Sigmoid colon (tissue), 7 donors: ENCODE results near the gene MCF2L. TPM values are rescaled to one million over a fixed set of nuclear protein-coding genes. Genes with fewer than 3 reads are reported as not detected.

Experiments
- DNase-seq: peaks from one replicate; pipeline ENCODE4 v3.0.0-alpha.2; 2019
- H3K27ac ChIP-seq, 4 donors: fragments of 200-600 bp; sonication (generic); one replicate each; pipeline ENCODE4 v1.5.1; 2016 to 2019; ENCODE audit warnings: mild to moderate bottlenecking in 1 of 4
- H3K27me3 ChIP-seq, 3 donors: fragments of 200-600 bp; sonication (generic); one replicate each; pipeline ENCODE4 v1.5.1; 2019; ENCODE audit warnings: mild to moderate bottlenecking in 1 of 3
- H3K36me3 ChIP-seq, 4 donors: fragments of 200-600 bp; sonication (generic); one replicate each; pipeline ENCODE4 v1.5.1; 2016 to 2019
- H3K4me1 ChIP-seq, 4 donors: fragments of 200-600 bp; sonication (generic); one replicate each; pipeline ENCODE4 v1.5.1; 2017 to 2019
- H3K4me3 ChIP-seq, 4 donors: fragments of 200-600 bp; sonication (generic); one replicate each; pipeline ENCODE4 v1.5.1; 2017 to 2019; ENCODE audit warnings: mild to moderate bottlenecking in 2 of 4, moderate library complexity in 1 of 4
- H3K9me3 ChIP-seq, 4 donors: fragments of 200-600 bp in 3 of 4; sonication (generic) in 3 of 4; one replicate each; pipeline versions ENCODE4 v1.5.1 to v1.6.1; 2013 to 2019
- CTCF ChIP-seq, 4 experiments: fragments of 450-650 bp in 3 of 4; fragments of 200-600 bp in 1 of 4; IDR thresholded peaks; one replicate each; pipeline ENCODE4 v1.5.1; 2016 to 2019; ENCODE audit warnings: antibody characterized with exemption in 4 of 4, mild to moderate bottlenecking in 3 of 4, moderate library complexity in 2 of 4
- EP300 ChIP-seq, 4 donors: sonication (generic); formaldehyde crosslinking; IDR thresholded peaks; one replicate each; pipeline ENCODE4 v1.6.1; 2017; ENCODE audit warnings: antibody characterized with exemption in 4 of 4
- POLR2A ChIP-seq, 2 donors: fragments of 450-650 bp; IDR thresholded peaks; one replicate each; pipeline ENCODE4 v1.6.1; 2016; ENCODE audit warnings: antibody characterized with exemption in 2 of 2, mild to moderate bottlenecking in 2 of 2, moderate library complexity in 2 of 2
- POLR2AphosphoS5 ChIP-seq, 4 donors: sonication (generic); formaldehyde crosslinking; IDR thresholded peaks; one replicate each; pipeline ENCODE4 v1.6.1; 2017; ENCODE audit warnings: antibody characterized with exemption in 4 of 4
- WGBS, 2 donors: extraction: QIAGEN DNeasy Blood & Tissue Kit; methylation state at CpG; one replicate each; pipeline ENCODE4 v1.1.7; 2013; 5-methylcytosine and 5-hydroxymethylcytosine counted together
- intact Hi-C: fragments of 100-400 bp; cut with DNase I; formaldehyde crosslinking; loops from one replicate; pipeline ENCODE4 v1.15.1; 2023
- polyA plus RNA-seq, 3 donors: library from polyadenylated mRNA; stranded (reverse); fragments of 200-250 nt; gene quantifications; one replicate each; pipeline ENCODE4 v1.2.3, GENCODE V29; 2013
- total RNA-seq, 4 donors: library from RNA; depleted of rRNA; stranded (reverse); fragments of >200 nt; gene quantifications; one replicate each; pipeline ENCODE4 v1.1.0, GENCODE V29; 2016
- donor health status: healthy with polysubstance abuse.
- donor health status: Bipolar disorder and iron deficiency.
- donor health status: healthy.

Gene MCF2L
- total and polyA plus RNA-seq, 7 donors, result 7.5 to 59.9 (median 20.2) TPM

GRCh38 chr13:113119166-113119821 lies 150.3 kb downstream of the MCF2L start:
- Histone ChIP-seq H3K9me3 (no peaks in the 10 kb centered on the region), H3K4me1 (no peaks in the 10 kb centered on the region), H3K36me3 (no peaks in the 10 kb centered on the region), H3K4me3 (no peak overlapping the region), H3K27ac (no peak overlapping the region), H3K27me3 (no peaks in the 10 kb centered on the region)
- TF ChIP-seq CTCF (IDR thresholded peaks at IDR 0.05), result no peak
- no peak for TF ChIP-seq POLR2AphosphoS5 (IDR thresholded peaks at IDR 0.05)
- intact Hi-C loops, result no loop called here
- no peak for DNase-seq
- 84 to 89% methylated on average over 16 of the region's 16 CpGs for WGBS, 2 donors

DNA sequence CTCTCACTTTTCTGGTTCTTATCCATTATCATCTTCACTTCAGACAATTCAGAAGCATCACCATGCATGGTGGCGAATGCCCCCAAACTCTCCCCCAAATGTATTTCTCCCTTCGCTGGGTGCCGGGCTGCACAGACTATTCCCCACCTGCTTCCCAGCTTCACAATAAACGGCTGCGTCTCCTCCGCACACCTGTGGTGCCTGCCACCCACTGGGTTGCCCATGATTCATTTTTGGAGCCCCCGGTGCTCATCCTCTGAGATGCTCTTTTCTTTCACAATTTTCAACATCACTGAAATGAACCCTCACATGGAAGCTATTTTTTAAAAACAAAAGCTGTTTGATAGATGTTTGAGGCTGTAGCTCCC lies 150.8 kb downstream of the MCF2L start:
- intact Hi-C loops, result no loop called here
- Histone ChIP-seq H3K4me3 (no peak overlapping the region), H3K27me3 (no peaks in the 10 kb centered on the region), H3K36me3 (no peaks in the 10 kb centered on the region), H3K9me3 (no peaks in the 10 kb centered on the region), H3K27ac (no peak overlapping the region), H3K4me1 (no peaks in the 10 kb centered on the region)
- WGBS, 2 donors, result 90 to 92% methylated on average over 7 of the region's 7 CpGs
- TF ChIP-seq EP300 (IDR thresholded peaks at IDR 0.05), result no peak
- no peak for TF ChIP-seq CTCF (IDR thresholded peaks at IDR 0.05)
- no peak for TF ChIP-seq POLR2AphosphoS5 (IDR thresholded peaks at IDR 0.05)
- TF ChIP-seq POLR2A (IDR thresholded peaks at IDR 0.05), result no peak
- no peak for DNase-seq

- Histone ChIP-seq H3K27ac (no peak overlapping the region), H3K4me1 (no peaks in the 10 kb centered on the region), H3K27me3 (no peaks in the 10 kb centered on the region), H3K4me3 (no peak overlapping the region), H3K9me3 (no peaks in the 10 kb centered on the region), H3K36me3 (no peaks in the 10 kb centered on the region)
- TF ChIP-seq POLR2AphosphoS5 (IDR thresholded peaks at IDR 0.05) (no peak), POLR2A (IDR thresholded peaks at IDR 0.05) (no peak), EP300 (IDR thresholded peaks at IDR 0.05) (no peak), CTCF (IDR thresholded peaks at IDR 0.05) (no peak)
- no peak for DNase-seq
- 74 to 84% methylated on average over 19 of the region's 19 CpGs for WGBS, 2 donors
- intact Hi-C loops, result no loop called here
Observed at GRCh38 chr13:113120300-113121182, 151.5 kb downstream of the MCF2L start.

DNA sequence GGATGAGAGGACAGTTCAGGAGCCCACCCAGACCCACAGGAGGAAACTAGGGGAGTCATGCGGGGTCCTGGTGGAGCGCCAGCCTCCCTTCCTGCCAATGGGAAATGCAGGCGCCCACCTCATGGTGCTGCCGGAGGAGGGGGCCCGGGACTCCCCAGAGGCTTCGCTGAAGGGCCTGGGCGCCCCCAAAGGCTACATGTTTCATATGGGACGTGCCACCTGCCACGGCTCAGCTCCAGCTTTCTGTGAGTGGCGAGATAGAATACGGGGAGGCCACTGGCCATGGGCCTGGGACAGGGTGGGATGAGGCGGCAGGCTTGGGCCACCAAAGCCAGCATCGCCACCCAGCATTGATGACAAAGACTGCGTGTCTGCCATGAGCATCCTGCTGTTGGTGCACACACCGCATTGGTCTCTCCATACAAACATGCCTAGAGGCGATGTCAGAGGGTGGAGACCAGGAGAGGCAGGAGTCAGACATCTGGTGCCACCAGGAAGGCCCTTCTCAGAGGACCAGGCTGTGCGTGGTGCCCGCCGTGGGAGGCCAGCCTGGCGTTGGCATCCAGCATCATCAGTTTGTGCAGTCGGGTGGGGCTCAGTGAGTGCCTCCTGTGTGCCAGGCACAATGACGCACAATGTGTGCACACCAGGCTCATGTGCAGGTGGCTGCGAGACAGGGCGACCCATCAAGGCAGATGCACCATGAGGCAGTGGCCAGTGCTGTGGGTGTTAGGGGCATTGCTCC lies 152.3 kb downstream of the MCF2L start:
- H3K27ac ChIP-seq, result no peak overlapping the region
- intact Hi-C loops, result no loop called here
- DNase-seq, result no peak
- H3K27me3 ChIP-seq, result no peaks in the 10 kb centered on the region
- no peaks in the 10 kb centered on the region for H3K4me1 ChIP-seq
- 84 to 94% methylated on average over 24 of the region's 24 CpGs for WGBS, 2 donors
- no peaks in the 10 kb centered on the region for H3K36me3 ChIP-seq
- H3K9me3 ChIP-seq, result no peaks in the 10 kb centered on the region
- H3K4me3 ChIP-seq, result no peak overlapping the region
- TF ChIP-seq POLR2AphosphoS5 (IDR thresholded peaks at IDR 0.05) (no peak), CTCF (IDR thresholded peaks at IDR 0.05) (no peak), POLR2A (IDR thresholded peaks at IDR 0.05) (no peak)
